Mesendoderm (in vitro differentiated cells): ENCODE results near the gene QSOX1.

Source experiments
- DNase-seq: peaks from one replicate; pipeline ENCODE4 v3.0.0; 2013
- H2AK5ac ChIP-seq: 2 replicates; pipeline ENCODE4 v1.6.1; 2013; ENCODE audit warnings: low read length, inconsistent platforms
- H2BK120ac ChIP-seq: 2 replicates; pipeline ENCODE4 v1.6.1; 2013; ENCODE audit warnings: low read depth, mild to moderate bottlenecking, low read length, moderate library complexity, mixed read lengths
- H2BK15ac ChIP-seq: replicated peaks from 2 replicates; pipeline ENCODE4 v1.6.1; 2013; ENCODE audit warnings: low read depth, mild to moderate bottlenecking, moderate library complexity
- H2BK5ac ChIP-seq: 2 replicates; pipeline ENCODE4 v1.6.1; 2013; ENCODE audit warnings: low read length, inconsistent platforms
- H3K18ac ChIP-seq: 2 replicates; pipeline ENCODE4 v1.6.1; 2013; ENCODE audit warnings: mild to moderate bottlenecking, low read length, mixed read lengths
- H3K23ac ChIP-seq: one replicate; pipeline ENCODE4 v1.6.1; 2013; ENCODE audit warnings: low read length
- H3K27ac ChIP-seq: 2 replicates; pipeline ENCODE4 v1.5.1; 2013; ENCODE audit warnings: low read depth, mild to moderate bottlenecking, inconsistent platforms, low read length, moderate library complexity
- H3K27me3 ChIP-seq: 2 replicates; pipeline ENCODE4 v1.6.1; 2013; ENCODE audit warnings: low read length, control low read depth, mild to moderate bottlenecking, inconsistent platforms; ENCODE audit not compliant: insufficient read depth, poor library complexity
- H3K36me3 ChIP-seq: 2 replicates; pipeline ENCODE4 v1.6.1; 2013; ENCODE audit warnings: low read length, inconsistent platforms; ENCODE audit not compliant: control insufficient read depth, insufficient read depth
- H3K4ac ChIP-seq: one replicate; pipeline ENCODE4 v1.6.1; 2013; ENCODE audit warnings: low read depth, mild to moderate bottlenecking, low read length, moderate library complexity
- H3K4me1 ChIP-seq: 2 replicates; pipeline ENCODE4 v1.6.1; 2013; ENCODE audit warnings: low read depth, low read length, inconsistent platforms; ENCODE audit not compliant: control insufficient read depth
- H3K4me2 ChIP-seq: 2 replicates; pipeline ENCODE4 v1.6.1; 2013; ENCODE audit warnings: low read length
- H3K4me3 ChIP-seq: 2 replicates; pipeline ENCODE4 v1.5.1; 2013; ENCODE audit warnings: mild to moderate bottlenecking, low read length
- H3K56ac ChIP-seq: one replicate; pipeline ENCODE4 v1.6.1; 2013; ENCODE audit warnings: low read length
- H3K79me1 ChIP-seq: 2 replicates; pipeline ENCODE4 v1.6.1; 2013; ENCODE audit warnings: low read length, inconsistent platforms
- H3K79me2 ChIP-seq: 2 replicates; pipeline ENCODE4 v1.6.1; 2013; ENCODE audit warnings: mild to moderate bottlenecking, low read length; ENCODE audit not compliant: control insufficient read depth, insufficient read depth
- H3K9ac ChIP-seq: 2 replicates; pipeline ENCODE4 v1.6.1; 2013; ENCODE audit warnings: low read length, inconsistent platforms
- H4K5ac ChIP-seq: one replicate; pipeline ENCODE4 v1.6.1; 2013; ENCODE audit warnings: low read length
- H4K8ac ChIP-seq: one replicate; pipeline ENCODE4 v1.6.1; 2013; ENCODE audit warnings: low read depth, mild to moderate bottlenecking, control low read depth, low read length, moderate library complexity
- WGBS: extraction: QIAGEN DNeasy Blood & Tissue Kit; methylation state at CpG from one replicate; pipeline ENCODE4 v1.1.7; 2013; ENCODE audit warnings: low lambda C conversion rate, missing lambda C conversion rate; ENCODE audit not compliant: insufficient coverage; ENCODE audit errors: extremely low coverage; 5-methylcytosine and 5-hydroxymethylcytosine counted together

Gene QSOX1

DNA sequence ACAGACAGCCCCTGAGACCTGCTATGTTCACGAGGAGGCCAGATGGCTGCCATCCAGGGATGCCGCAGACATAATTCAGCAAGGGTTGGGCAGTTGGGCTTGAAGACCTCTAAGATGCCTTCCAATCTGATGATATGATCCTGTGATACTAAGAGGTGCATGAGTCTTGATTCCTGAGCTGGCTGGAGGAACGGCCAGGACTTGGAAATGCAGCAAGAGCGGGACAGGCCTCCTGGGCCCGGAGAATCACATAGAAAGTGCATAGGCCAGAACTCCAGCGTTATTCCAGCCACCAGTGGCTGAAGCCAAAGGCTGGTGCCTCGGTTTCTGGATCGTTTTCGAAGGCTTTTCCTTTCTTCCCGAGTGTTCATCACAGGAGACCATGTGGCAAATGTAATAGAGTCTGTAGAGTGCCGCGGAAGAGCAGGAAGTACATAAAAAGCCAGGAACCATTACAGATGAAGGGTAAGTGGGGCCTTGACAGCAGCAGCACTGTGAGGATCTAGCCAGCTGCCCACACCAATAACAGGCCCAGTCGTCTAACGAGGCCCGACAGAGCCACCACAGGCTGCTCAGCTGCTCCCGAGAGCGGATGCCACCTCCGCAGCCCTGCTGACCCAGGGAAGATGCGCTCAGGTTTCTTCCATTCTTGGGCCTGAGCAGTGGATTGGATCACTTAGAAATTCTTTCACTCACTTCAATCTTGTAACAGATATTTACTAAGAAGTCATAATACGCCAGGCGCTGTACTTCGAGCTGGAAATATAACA, 61.4 kb downstream of the QSOX1 start:
- H3K27me3 ChIP-seq = no peaks in the 10 kb centered on the region
- no peak overlapping the region for H4K5ac ChIP-seq
- H3K79me2 ChIP-seq = no peaks in the 10 kb centered on the region
- peaks cover 3% of the 10 kb centered on the region for H3K4me1 ChIP-seq
- no peak overlapping the region for H2BK5ac ChIP-seq
- no peak overlapping the region for H2BK15ac ChIP-seq
- WGBS = no CpG with 5 or more reads among the region's 22 CpGs
- no peak overlapping the region for H2BK120ac ChIP-seq
- H3K56ac ChIP-seq = no peak overlapping the region
- no peak for DNase-seq
- H3K36me3 ChIP-seq = no peaks in the 10 kb centered on the region
- no peak overlapping the region for H3K27ac ChIP-seq
- no peak overlapping the region for H3K4me3 ChIP-seq
- no peak overlapping the region for H4K8ac ChIP-seq
- H3K4me2 ChIP-seq = no peak overlapping the region
- no peak overlapping the region for H3K23ac ChIP-seq
- H3K4ac ChIP-seq = no peak overlapping the region
- no peak overlapping the region for H3K9ac ChIP-seq
- no peaks in the 10 kb centered on the region for H3K79me1 ChIP-seq
- H2AK5ac ChIP-seq = no peak overlapping the region
- H3K18ac ChIP-seq = no peak overlapping the region

DNA sequence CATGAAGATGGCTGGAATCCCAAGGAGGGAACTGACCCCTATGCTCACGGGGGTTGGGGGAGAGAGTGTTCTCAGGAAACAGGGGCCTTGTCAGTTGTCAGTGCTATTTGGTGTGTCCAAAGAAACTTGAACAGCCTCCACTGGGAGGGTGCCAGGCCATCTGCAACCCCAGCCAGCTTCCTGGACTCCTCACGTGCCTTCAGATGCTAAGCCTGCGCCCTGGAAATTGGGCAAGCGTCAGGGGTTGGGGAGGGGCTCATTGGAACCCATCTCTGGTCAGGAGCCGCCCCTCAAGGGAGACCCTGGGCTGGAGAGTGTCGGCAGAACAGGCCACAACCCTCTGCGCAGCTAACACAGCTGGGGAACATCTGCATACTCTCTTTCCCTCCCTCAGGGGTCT, 62.3 kb downstream of the QSOX1 start:
- no peak overlapping the region for H3K4me2 ChIP-seq
- H3K79me2 ChIP-seq = no peaks in the 10 kb centered on the region
- no peak overlapping the region for H3K27ac ChIP-seq
- H3K36me3 ChIP-seq = no peaks in the 10 kb centered on the region
- no peak overlapping the region for H4K5ac ChIP-seq
- H3K27me3 ChIP-seq = no peaks in the 10 kb centered on the region
- no peak overlapping the region for H3K56ac ChIP-seq
- H2AK5ac ChIP-seq = no peak overlapping the region
- no peak overlapping the region for H3K18ac ChIP-seq
- no peak for DNase-seq
- H2BK5ac ChIP-seq = no peak overlapping the region
- H2BK15ac ChIP-seq = no peak overlapping the region
- H3K9ac ChIP-seq = no peak overlapping the region
- WGBS = no CpG with 5 or more reads among the region's 7 CpGs
- H3K4me3 ChIP-seq = no peak overlapping the region
- H3K4ac ChIP-seq = no peak overlapping the region
- H3K79me1 ChIP-seq = no peaks in the 10 kb centered on the region
- H4K8ac ChIP-seq = no peak overlapping the region
- H3K4me1 ChIP-seq = peaks cover 3% of the 10 kb centered on the region
- no peak overlapping the region for H2BK120ac ChIP-seq
- no peak overlapping the region for H3K23ac ChIP-seq

GRCh38 chr1:180218806-180219765, 64.4 kb downstream of the QSOX1 start:
- H3K27ac ChIP-seq = no peak overlapping the region
- H3K23ac ChIP-seq = no peak overlapping the region
- no peak overlapping the region for H2AK5ac ChIP-seq
- no peak overlapping the region for H4K8ac ChIP-seq
- H2BK120ac ChIP-seq = no peak overlapping the region
- WGBS = no CpG with 5 or more reads among the region's 20 CpGs
- H3K36me3 ChIP-seq = no peaks in the 10 kb centered on the region
- no peak overlapping the region for H2BK15ac ChIP-seq
- H3K4me1 ChIP-seq = no peaks in the 10 kb centered on the region
- no peak overlapping the region for H3K56ac ChIP-seq
- H4K5ac ChIP-seq = no peak overlapping the region
- DNase-seq = no peak
- H3K4ac ChIP-seq = no peak overlapping the region
- no peak overlapping the region for H3K9ac ChIP-seq
- no peak overlapping the region for H3K4me2 ChIP-seq
- no peak overlapping the region for H3K4me3 ChIP-seq
- H3K27me3 ChIP-seq = no peaks in the 10 kb centered on the region
- H2BK5ac ChIP-seq = no peak overlapping the region
- no peaks in the 10 kb centered on the region for H3K79me1 ChIP-seq
- no peak overlapping the region for H3K18ac ChIP-seq
- H3K79me2 ChIP-seq = no peaks in the 10 kb centered on the region

DNA sequence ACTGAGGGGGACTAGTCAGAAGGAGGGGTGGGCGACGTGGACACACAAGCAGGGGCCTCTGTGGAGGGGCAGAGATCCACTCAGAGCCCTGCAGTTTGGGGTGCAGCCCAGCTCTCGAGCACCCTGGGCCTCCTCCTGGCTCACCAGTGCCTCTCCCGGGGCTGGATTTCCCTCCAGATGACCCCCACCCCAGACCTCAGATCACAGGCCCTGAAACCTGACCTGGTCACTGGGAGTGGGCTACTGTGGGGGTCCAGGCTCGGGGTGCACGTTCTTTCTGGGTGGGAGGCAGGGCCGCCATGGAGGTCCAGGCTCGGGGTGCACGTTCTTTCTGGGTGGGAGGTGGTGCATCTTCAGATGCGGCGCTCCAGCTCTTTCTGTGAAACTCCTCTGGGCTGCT, 65.1 kb downstream of the QSOX1 start:
- no peak overlapping the region for H2BK5ac ChIP-seq
- no peak overlapping the region for H3K4me3 ChIP-seq
- H3K36me3 ChIP-seq = no peaks in the 10 kb centered on the region
- no peak overlapping the region for H3K4ac ChIP-seq
- no peaks in the 10 kb centered on the region for H3K4me1 ChIP-seq
- peaks cover 1% of the 10 kb centered on the region for H3K27me3 ChIP-seq
- no peak overlapping the region for H3K23ac ChIP-seq
- no peaks in the 10 kb centered on the region for H3K79me1 ChIP-seq
- H4K8ac ChIP-seq = no peak overlapping the region
- no peak overlapping the region for H3K9ac ChIP-seq
- no peak overlapping the region for H3K56ac ChIP-seq
- H2BK120ac ChIP-seq = no peak overlapping the region
- no peak overlapping the region for H3K18ac ChIP-seq
- H2BK15ac ChIP-seq = no peak overlapping the region
- no peak overlapping the region for H3K27ac ChIP-seq
- WGBS = no CpG with 5 or more reads among the region's 11 CpGs
- H3K79me2 ChIP-seq = no peaks in the 10 kb centered on the region
- no peak for DNase-seq
- no peak overlapping the region for H2AK5ac ChIP-seq
- H3K4me2 ChIP-seq = no peak overlapping the region
- no peak overlapping the region for H4K5ac ChIP-seq

DNA sequence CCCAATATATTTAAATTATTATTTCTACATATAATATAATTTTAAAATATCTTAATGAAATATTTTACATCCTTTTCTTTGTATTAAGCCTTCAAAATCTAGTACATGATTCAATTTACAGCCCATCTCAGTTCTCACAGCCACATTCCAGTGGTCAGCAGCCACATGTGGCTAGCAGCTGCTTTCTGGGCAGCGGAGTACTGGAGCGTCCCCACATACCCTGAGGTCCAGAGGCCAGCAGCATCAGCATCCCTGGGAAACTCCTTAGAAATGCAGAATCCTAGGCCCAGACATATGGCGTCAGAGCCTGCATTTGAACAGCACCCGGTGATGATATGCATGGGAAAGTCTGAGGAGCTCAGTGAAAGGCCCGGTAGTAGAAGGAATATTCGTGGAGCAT, 66.8 kb downstream of the QSOX1 start:
- Histone ChIP-seq H3K4me1 (no peaks in the 10 kb centered on the region), H2BK120ac (no peak overlapping the region)
- no CpG with 5 or more reads among the region's 6 CpGs for whole genome bisulfite sequencing

More for the DNA sequence above, 66.8 kb downstream of the QSOX1 start:
- no peaks in the 10 kb centered on the region for H3K36me3 ChIP-seq
- no peak overlapping the region for H4K5ac ChIP-seq
- H3K4me3 ChIP-seq = no peak overlapping the region
- no peak overlapping the region for H3K4me2 ChIP-seq
- no peak overlapping the region for H3K18ac ChIP-seq
- H3K9ac ChIP-seq = no peak overlapping the region
- H3K23ac ChIP-seq = no peak overlapping the region
- H3K27me3 ChIP-seq = peaks cover 1% of the 10 kb centered on the region
- DNase-seq = no peak
- H2BK15ac ChIP-seq = no peak overlapping the region
- no peak overlapping the region for H2BK5ac ChIP-seq
- no peak overlapping the region for H2AK5ac ChIP-seq
- H3K4ac ChIP-seq = no peak overlapping the region
- no peaks in the 10 kb centered on the region for H3K79me2 ChIP-seq
- H4K8ac ChIP-seq = no peak overlapping the region
- no peak overlapping the region for H3K27ac ChIP-seq
- no peaks in the 10 kb centered on the region for H3K79me1 ChIP-seq
- no peak overlapping the region for H3K56ac ChIP-seq
